Measurements from ENCODE around the gene GJB6.

GJB6 gene

GRCh38 chr13:20174656-20175405 is 57.3 kb downstream of the GJB6 start:
- Histone ChIP-seq H3K4me1 (ENCODE audit: control insufficient read depth, insufficient read depth, low read length) (peaks cover 6% of the 10 kb centered on the region), H3K27me3 (ENCODE audit: control insufficient read depth, insufficient read depth, low read length, poor library complexity, severe bottlenecking) (no peaks in the 10 kb centered on the region), H3K4me3 (ENCODE audit: insufficient read depth, low read depth, low read length) (no peak overlapping the region), H3K27ac (ENCODE audit: insufficient read depth, low read depth, low read length, poor library complexity, severe bottlenecking) (no peak overlapping the region), H3K9me3 (ENCODE audit: control insufficient read depth, low read length) (no peaks in the 10 kb centered on the region), H3K36me3 (ENCODE audit: control insufficient read depth, insufficient read depth, low read length) (no peaks in the 10 kb centered on the region)
- 69 to 74% methylated on average over 22 of the region's 22 CpGs for WGBS, 2 experiments

GRCh38 chr13:20173116-20173746 is 58.9 kb downstream of the GJB6 start:
- Histone ChIP-seq H3K4me1 (ENCODE audit: control insufficient read depth, insufficient read depth, low read length) (peaks cover 6% of the 10 kb centered on the region), H3K36me3 (ENCODE audit: control insufficient read depth, insufficient read depth, low read length) (no peaks in the 10 kb centered on the region), H3K27ac (ENCODE audit: insufficient read depth, low read depth, low read length, poor library complexity, severe bottlenecking) (no peak overlapping the region), H3K4me3 (ENCODE audit: insufficient read depth, low read depth, low read length) (no peak overlapping the region), H3K27me3 (ENCODE audit: control insufficient read depth, insufficient read depth, low read length, poor library complexity, severe bottlenecking) (no peaks in the 10 kb centered on the region), H3K9me3 (ENCODE audit: control insufficient read depth, low read length) (no peaks in the 10 kb centered on the region)
- 96% methylated on average over 8 of the region's 8 CpGs for WGBS, 2 experiments

All from ectodermal cell (in vitro differentiated cells).